Keratinocyte (primary cell): ENCODE data around the gene FBXL13. TPM values are rescaled to one million over a fixed set of nuclear protein-coding genes. Genes with fewer than 3 reads are reported as not detected.

Experiments used
- DNase-seq: peaks from one replicate; pipeline ENCODE4 v3.0.0-alpha.2; 2011; ENCODE audit warnings: low read depth, missing footprints, low spot score
- FAIRE-seq: peaks from 2 replicates; lab custom pipeline; 2011; peaks lifted over from hg19 to GRCh38; lab: Jason Lieb, UNC
- H2AFZ ChIP-seq: 2 replicates; pipeline ENCODE4 v1.6.0; 2012; ENCODE audit warnings: low read length, control low read depth, inconsistent platforms; ENCODE audit not compliant: control insufficient read depth
- H3K27ac ChIP-seq: 2 replicates; pipeline ENCODE4 v1.5.1; 2011; ENCODE audit warnings: low read length; ENCODE audit not compliant: control insufficient read depth, insufficient read depth
- H3K27me3 ChIP-seq: 3 replicates; pipeline ENCODE4 v1.6.0; 2011; ENCODE audit warnings: low read length; ENCODE audit not compliant: control insufficient read depth, insufficient read depth; ENCODE audit errors: extremely low read depth
- H3K36me3 ChIP-seq, 2 experiments: 2 replicates in 1 of 2; 3 replicates in 1 of 2; pipeline ENCODE4 v1.5.1; 2011; ENCODE audit warnings: low read length in 2 of 2, mild to moderate bottlenecking in 1 of 2; ENCODE audit not compliant: control insufficient read depth in 2 of 2, insufficient read depth in 2 of 2; ENCODE audit errors: extremely low read depth in 1 of 2
- H3K4me1 ChIP-seq: 3 replicates; pipeline ENCODE4 v1.5.1; 2011; ENCODE audit warnings: low read length; ENCODE audit not compliant: control insufficient read depth, insufficient read depth; ENCODE audit errors: extremely low read depth
- H3K4me2 ChIP-seq: 3 replicates; pipeline ENCODE4 v1.6.0; 2011; ENCODE audit warnings: low read depth, low read length; ENCODE audit not compliant: control insufficient read depth, insufficient read depth; ENCODE audit errors: extremely low read depth
- H3K4me3 ChIP-seq, 3 experiments: fragments of 200-600 bp in 1 of 3; sonication (generic) in 1 of 3; 2 replicates in 2 of 3; 3 replicates in 1 of 3; pipeline ENCODE4 v1.5.1; 2011 to 2016; ENCODE audit warnings: low read length in 3 of 3, mild to moderate bottlenecking in 3 of 3, control low read depth in 2 of 3, inconsistent platforms in 1 of 3, low read depth in 1 of 3, mixed read lengths in 1 of 3, mixed run types in 1 of 3, moderate library complexity in 1 of 3; ENCODE audit not compliant: control insufficient read depth in 2 of 3, insufficient read depth in 2 of 3; ENCODE audit errors: extremely low read depth in 1 of 3
- H3K79me2 ChIP-seq: 2 replicates; pipeline ENCODE4 v1.6.0; 2012; ENCODE audit warnings: low read length; ENCODE audit not compliant: control insufficient read depth, insufficient read depth
- H3K9ac ChIP-seq: 3 replicates; pipeline ENCODE4 v1.6.0; 2011; ENCODE audit warnings: low read length; ENCODE audit not compliant: control insufficient read depth, insufficient read depth; ENCODE audit errors: extremely low read depth
- H3K9me1 ChIP-seq: 3 replicates; pipeline ENCODE4 v1.6.0; 2011; ENCODE audit warnings: low read length; ENCODE audit not compliant: control insufficient read depth, insufficient read depth; ENCODE audit errors: extremely low read depth
- H3K9me3 ChIP-seq: 2 replicates; pipeline ENCODE4 v1.5.1; 2012; ENCODE audit warnings: low read depth, low read length; ENCODE audit not compliant: control insufficient read depth
- H4K20me1 ChIP-seq: 3 replicates; pipeline ENCODE4 v1.6.0; 2011; ENCODE audit warnings: low read length; ENCODE audit not compliant: control insufficient read depth, insufficient read depth; ENCODE audit errors: extremely low read depth
- CTCF ChIP-seq, 3 experiments: IDR thresholded peaks in 1 of 3; conservative IDR thresholded peaks in 1 of 3; optimal IDR thresholded peaks in 1 of 3; 2 replicates in 2 of 3; 3 replicates in 1 of 3; pipeline versions ENCODE3 to v1.5.1; 2011; ENCODE audit warnings: low read length in 3 of 3, mild to moderate bottlenecking in 3 of 3, moderate library complexity in 2 of 3, control low read depth in 1 of 3, inconsistent platforms in 1 of 3; ENCODE audit not compliant: insufficient read depth in 2 of 3; ENCODE audit errors: extremely low read depth in 1 of 3
- EZH2 ChIP-seq: IDR thresholded peaks from one replicate; pipeline ENCODE4 v1.6.1; 2012; ENCODE audit warnings: inconsistent platforms, mild to moderate bottlenecking, low read length, moderate library complexity
- dilution Hi-C: fragments of 300-500 bp; cut with MboI; formaldehyde crosslinking; loops from one replicate; pipeline ENCODE4 v1.7.0; 2020; ENCODE audit warnings: low sequenced_read_pairs; ENCODE audit not compliant: extremely low pct_ligation_motif_present
- polyA plus RNA-seq, 5 experiments: library from polyadenylated mRNA; depleted of rRNA in 3 of 5; stranded (reverse) in 3 of 5; stranded (forward) in 1 of 5; unstranded in 1 of 5; fragments of >200 nt; gene quantifications; 1 replicate in 1 of 5; 2 replicates in 3 of 5; 3 replicates in 1 of 5; pipeline versions ENCODE4 v1.2.1 to v1.2.3, GENCODE V29; 2011 to 2012; ENCODE audit warnings: missing spikeins in 2 of 5, low read depth in 1 of 5, low replicate concordance in 1 of 5

Gene FBXL13
- polyA plus RNA-seq, 1 donor (not counting 4 experiments of a cell fraction or from before 2014, with no cell fraction given), result 0.20 TPM

- H3K4me2 ChIP-seq, result no peak overlapping the region
- no peaks in the 10 kb centered on the region for H3K79me2 ChIP-seq
- H3K27me3 ChIP-seq, result no peaks in the 10 kb centered on the region
- H3K36me3 ChIP-seq, result no peaks in the 10 kb centered on the region
- DNase-seq (no peak), FAIRE-seq (no peak)
- H3K9me3 ChIP-seq, result peaks cover 2% of the 10 kb centered on the region
- H3K27ac ChIP-seq, result no peak overlapping the region
- H3K9me1 ChIP-seq, result no peaks in the 10 kb centered on the region
- dilution Hi-C loops, result no loop called here
- no peak overlapping the region for H3K9ac ChIP-seq
- H2AFZ ChIP-seq, result no peak overlapping the region
- H3K4me1 ChIP-seq, result no peaks in the 10 kb centered on the region
- TF ChIP-seq EZH2 (no peak), CTCF (optimal IDR thresholded peaks at IDR 0.05 in 1 of 3, IDR thresholded peaks at IDR 0.05 in 1 of 3, conservative IDR thresholded peaks at IDR 0.05 in 1 of 3; ENCODE audit: extremely low read depth in 1 of 3, insufficient read depth in 2 of 3, low read length in 3 of 3) (no peak)
- no peaks in the 10 kb centered on the region for H4K20me1 ChIP-seq
- H3K4me3 ChIP-seq, result no peak overlapping the region
Observed at GRCh38 chr7:102860351-102860811, 214.2 kb downstream of the FBXL13 start.

- Histone ChIP-seq H3K4me1 (no peaks in the 10 kb centered on the region), H3K4me2 (no peak overlapping the region), H2AFZ (no peak overlapping the region), H4K20me1 (no peaks in the 10 kb centered on the region), H3K9me3 (peaks cover 2% of the 10 kb centered on the region), H3K9ac (no peak overlapping the region), H3K4me3 (no peak overlapping the region), H3K27me3 (no peaks in the 10 kb centered on the region), H3K9me1 (no peaks in the 10 kb centered on the region), H3K27ac (no peak overlapping the region), H3K36me3 (no peaks in the 10 kb centered on the region), H3K79me2 (no peaks in the 10 kb centered on the region)
- no peak for TF ChIP-seq EZH2
- no peak for TF ChIP-seq CTCF (optimal IDR thresholded peaks at IDR 0.05 in 1 of 3, IDR thresholded peaks at IDR 0.05 in 1 of 3, conservative IDR thresholded peaks at IDR 0.05 in 1 of 3; ENCODE audit: extremely low read depth in 1 of 3, insufficient read depth in 2 of 3, low read length in 3 of 3)
- FAIRE-seq (no peak), DNase-seq (no peak)
- dilution Hi-C loops, result no loop called here
Observed at GRCh38 chr7:102859799-102860125, 214.8 kb downstream of the FBXL13 start.
